MM.1S (cell line): ENCODE data around the gene PLXNA2.

ENCODE experiments used
- CTCF ChIP-seq: fragments of 300-600 bp; sonication (generic); IDR thresholded peaks from 2 replicates; pipeline ENCODE4 v1.5.1; 2016; ENCODE audit warnings: antibody characterized with exemption, low read length, mixed read lengths
- EZH2 ChIP-seq: fragments of 300-600 bp; sonication (generic); optimal IDR thresholded peaks from 2 replicates; pipeline ENCODE3; 2017; ENCODE audit warnings: low read depth, mild to moderate bottlenecking, antibody characterized with exemption, low read length, mixed read lengths

- TF ChIP-seq CTCF (no peak), EZH2 (no peak)
These were observed 93.2 kb downstream of the PLXNA2 start for GRCh38 chr1:208150833-208151458.
